GM13977 (cell line): ENCODE measurements around the gene DOCK10.

ENCODE experiments used
- DNase-seq: peaks from one replicate; pipeline ENCODE4 v3.0.0; 2012; ENCODE audit warnings: low spot score
- in situ Hi-C: fragments of 300-500 bp; cut with MboI; formaldehyde crosslinking; loops from one replicate; pipeline ENCODE4 v1.12.0; 2022; ENCODE audit warnings: low sequenced_read_pairs, low pct_unique_long_range_greater_than_20kb, mixed read lengths, inconsistent platforms; ENCODE audit not compliant: unreplicated experiment
- TF ChIP-seq, protein P1 (sequence below): IDR thresholded peaks from 2 replicates; pipeline ENCODE4 v1.5.1; 2012; ENCODE audit warnings: mild to moderate bottlenecking, control low read depth; ENCODE audit not compliant: insufficient read depth; ENCODE audit errors: extremely low read depth, missing control alignments

The DOCK10 gene

DNA sequence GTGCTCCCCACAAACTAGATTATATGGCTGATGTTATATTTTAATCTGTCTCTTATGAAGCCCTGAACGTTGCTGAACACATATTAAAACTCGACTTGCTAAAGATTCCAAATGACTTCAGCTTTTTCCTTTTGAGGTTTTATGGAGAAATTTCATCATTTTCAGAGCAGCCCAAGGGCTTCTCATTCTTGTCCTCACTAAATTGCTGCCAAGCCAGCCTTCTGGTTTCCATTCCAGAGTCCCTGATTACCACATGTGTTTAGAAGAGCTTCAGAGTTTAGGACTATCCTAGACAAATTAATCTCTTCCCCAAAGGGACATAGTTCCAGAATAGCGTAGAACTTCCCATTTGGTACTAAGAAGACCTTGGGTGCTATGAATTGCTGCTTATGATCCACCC, 248.3 kb downstream of the DOCK10 start:
- in situ Hi-C loops, result no loop called here
- TF ChIP-seq, protein P1, sequence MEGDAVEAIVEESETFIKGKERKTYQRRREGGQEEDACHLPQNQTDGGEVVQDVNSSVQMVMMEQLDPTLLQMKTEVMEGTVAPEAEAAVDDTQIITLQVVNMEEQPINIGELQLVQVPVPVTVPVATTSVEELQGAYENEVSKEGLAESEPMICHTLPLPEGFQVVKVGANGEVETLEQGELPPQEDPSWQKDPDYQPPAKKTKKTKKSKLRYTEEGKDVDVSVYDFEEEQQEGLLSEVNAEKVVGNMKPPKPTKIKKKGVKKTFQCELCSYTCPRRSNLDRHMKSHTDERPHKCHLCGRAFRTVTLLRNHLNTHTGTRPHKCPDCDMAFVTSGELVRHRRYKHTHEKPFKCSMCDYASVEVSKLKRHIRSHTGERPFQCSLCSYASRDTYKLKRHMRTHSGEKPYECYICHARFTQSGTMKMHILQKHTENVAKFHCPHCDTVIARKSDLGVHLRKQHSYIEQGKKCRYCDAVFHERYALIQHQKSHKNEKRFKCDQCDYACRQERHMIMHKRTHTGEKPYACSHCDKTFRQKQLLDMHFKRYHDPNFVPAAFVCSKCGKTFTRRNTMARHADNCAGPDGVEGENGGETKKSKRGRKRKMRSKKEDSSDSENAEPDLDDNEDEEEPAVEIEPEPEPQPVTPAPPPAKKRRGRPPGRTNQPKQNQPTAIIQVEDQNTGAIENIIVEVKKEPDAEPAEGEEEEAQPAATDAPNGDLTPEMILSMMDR, result no peak
- no peak for DNase-seq

DNA sequence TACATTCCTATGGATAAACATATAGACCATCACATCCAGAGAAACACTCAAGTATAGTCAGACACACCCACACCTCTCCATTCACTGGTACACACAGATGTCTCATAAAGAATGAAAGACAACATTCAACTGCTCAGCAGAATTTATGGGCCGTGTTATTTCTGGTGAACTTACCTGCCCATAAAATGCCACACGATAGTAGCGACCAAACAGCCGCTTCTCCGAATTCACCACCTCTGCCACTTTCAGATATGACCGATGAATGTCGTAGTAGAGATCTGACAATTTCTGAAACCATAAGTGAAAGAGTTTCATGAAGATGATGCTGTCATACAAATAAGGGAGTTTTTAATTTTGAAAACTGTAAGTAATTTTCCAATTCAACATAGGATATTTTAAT, 255.4 kb downstream of the DOCK10 start:
- in situ Hi-C loops, result no loop called here
- DNase-seq, result no peak
- TF ChIP-seq, protein P1, result no peak

DNA sequence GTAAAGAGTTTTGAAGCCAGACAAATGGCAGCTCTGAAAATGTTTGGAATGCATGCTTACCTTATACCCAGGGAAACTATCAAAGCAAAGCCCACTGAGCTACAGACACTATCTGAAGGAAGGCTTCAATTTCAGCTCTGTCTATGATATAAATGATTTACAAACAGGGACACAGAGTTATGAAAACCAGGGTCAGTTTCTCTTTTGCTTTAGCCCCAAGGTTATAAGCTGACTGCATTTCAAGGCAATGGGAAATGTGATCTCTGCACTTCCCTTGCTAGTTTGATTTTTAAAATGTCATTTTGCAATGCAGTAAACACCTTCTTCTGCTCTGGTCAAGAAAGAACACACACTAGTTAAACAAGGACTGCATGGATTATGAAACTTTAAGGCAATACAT, 260.9 kb downstream of the DOCK10 start:
- no peak for DNase-seq
- in situ Hi-C loops, result no loop called here
- TF ChIP-seq, protein P1, result no peak

DNA sequence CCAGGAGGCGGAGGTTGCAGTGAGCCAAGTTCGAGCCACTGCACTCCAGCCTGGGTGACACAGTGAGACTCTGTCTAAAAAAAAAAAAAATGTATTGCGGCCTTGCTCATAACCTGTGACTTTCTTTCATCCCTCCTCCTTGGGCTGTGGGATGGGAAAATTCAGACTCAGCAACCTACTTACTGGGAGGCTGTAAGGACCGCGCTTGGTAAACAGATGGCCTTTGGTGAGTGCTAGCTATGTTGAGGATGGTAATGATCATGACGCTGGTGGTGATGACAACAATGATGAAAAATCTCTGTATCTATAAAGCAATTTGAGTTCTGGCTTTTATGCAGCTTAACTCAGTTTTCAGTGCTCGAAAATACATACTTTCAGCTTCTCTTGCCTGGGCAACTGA, 261.4 kb downstream of the DOCK10 start:
- no peak for DNase-seq
- TF ChIP-seq, protein P1, result no peak
- in situ Hi-C loops, result no loop called here

DNA sequence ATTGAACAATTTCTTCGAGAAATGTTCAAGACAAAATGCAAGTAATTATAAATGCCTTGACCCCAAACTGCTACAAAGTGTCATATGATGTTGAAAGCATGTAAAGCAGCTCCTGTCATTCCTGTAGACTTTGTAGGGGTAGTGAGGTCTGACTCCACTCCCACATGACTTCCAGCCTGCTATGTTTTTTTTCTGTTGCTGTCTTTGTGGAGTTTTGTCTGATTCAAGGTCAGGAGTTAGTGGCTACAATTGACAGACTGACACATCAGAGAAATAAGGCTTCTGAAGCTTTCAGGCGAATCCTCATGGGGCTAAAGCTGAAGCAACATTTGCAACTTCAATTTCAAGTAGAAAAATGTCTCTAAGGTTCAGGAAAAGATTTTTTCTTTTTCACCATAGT, 262.2 kb downstream of the DOCK10 start:
- no peak for DNase-seq
- in situ Hi-C loops, result no loop called here
- TF ChIP-seq, protein P1, result no peak

DNA sequence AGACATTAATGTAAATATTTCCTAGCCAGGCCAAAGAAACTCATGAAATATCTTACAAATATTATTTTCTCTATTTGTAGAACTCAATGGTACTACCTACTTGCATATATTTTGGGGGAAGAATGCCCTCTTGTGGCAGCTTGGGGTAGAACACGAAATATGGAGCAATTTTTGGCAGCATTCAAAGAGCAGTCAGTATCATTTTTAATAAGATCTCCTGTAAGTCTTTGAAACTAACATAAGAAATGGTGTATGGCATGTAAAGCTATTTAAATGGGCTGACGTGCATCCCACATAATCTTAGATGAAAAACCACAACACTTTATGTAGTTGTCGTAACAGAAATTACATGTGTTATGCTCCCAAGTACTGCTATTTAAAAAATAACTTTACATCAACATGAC, 263.8 kb downstream of the DOCK10 start:
- TF ChIP-seq, protein P1, result peak; percentile 78
- DNase-seq, result peak; percentile 68
- in situ Hi-C loops, result loop anchor here (10.0 kb wide), 2 partner anchors 134 to 424 kb away; no protein-coding TSS in a partner anchor

DNA sequence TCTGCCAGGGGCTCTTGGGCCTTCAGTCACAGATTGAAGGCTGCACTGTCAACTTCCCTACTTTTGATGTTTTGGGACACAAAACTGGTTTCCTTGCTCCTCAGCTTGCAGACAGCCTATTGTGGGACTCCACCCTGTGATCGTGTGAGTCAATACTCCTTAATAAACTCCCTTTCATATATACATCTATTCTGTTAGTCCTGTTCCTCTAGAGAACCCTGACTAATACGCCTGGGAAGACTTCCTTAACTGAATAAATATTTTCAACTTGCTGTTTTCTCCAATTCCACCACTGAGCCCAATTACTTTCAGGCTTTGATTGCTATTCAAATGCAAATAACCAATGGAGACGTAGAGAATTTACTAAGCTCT, 264.7 kb downstream of the DOCK10 start:
- in situ Hi-C loops, result loop anchor here (10.0 kb wide), 2 partner anchors 133 to 423 kb away; no protein-coding TSS in a partner anchor
- no peak for DNase-seq
- TF ChIP-seq, protein P1, result no peak
